GM19238 (cell line): ENCODE measurements around the gene PRUNE2.
"Not testable (repeated sequence)": the region's sequence is repeated elsewhere in the genome, so short reads cannot be mapped to it uniquely, and the experiment has no call there.

ENCODE experiments used
- DNase-seq: peaks from one replicate; pipeline ENCODE4 v3.0.0; 2011; ENCODE audit warnings: low spot score; ENCODE audit not compliant: insufficient read length

The PRUNE2 gene

GRCh38 chr9:76798527-76798926, 107.4 kb downstream of the PRUNE2 start:
- DNase-seq = no peak

- DNase-seq = no peak
Observed at GRCh38 chr9:76796296-76796695, 109.6 kb downstream of the PRUNE2 start.

- DNase-seq = no peak
Observed at GRCh38 chr9:76793784-76794431, 112.0 kb downstream of the PRUNE2 start.

- no peak for DNase-seq
Observed at GRCh38 chr9:76789840-76790239, 116.1 kb downstream of the PRUNE2 start.

GRCh38 chr9:76787677-76788076, 118.2 kb downstream of the PRUNE2 start:
- no peak for DNase-seq

- DNase-seq = no peak
Observed at GRCh38 chr9:76785501-76785900, 120.4 kb downstream of the PRUNE2 start.

- DNase-seq = no peak
Observed at GRCh38 chr9:76784881-76785280, 121.0 kb downstream of the PRUNE2 start.

- no peak for DNase-seq
Observed at GRCh38 chr9:76772686-76773445, 133.0 kb downstream of the PRUNE2 start.

- no peak for DNase-seq
Observed at GRCh38 chr9:76766126-76766525, 139.8 kb downstream of the PRUNE2 start.

GRCh38 chr9:76764138-76764537, 141.8 kb downstream of the PRUNE2 start, which contains the start of gene PCA3:
TSS of gene PCA3 (plus strand) at chr9:76764438.
- no peak for DNase-seq

- DNase-seq = no peak
Observed at GRCh38 chr9:76761448-76761847, 144.5 kb downstream of the PRUNE2 start.

- DNase-seq = no peak
Observed at GRCh38 chr9:76759732-76760131, 146.2 kb downstream of the PRUNE2 start.

GRCh38 chr9:76758476-76758875, 147.4 kb downstream of the PRUNE2 start:
- DNase-seq = no peak

- no peak for DNase-seq
Observed at GRCh38 chr9:76756941-76757673, 148.8 kb downstream of the PRUNE2 start.

GRCh38 chr9:76756268-76756640, 149.7 kb downstream of the PRUNE2 start:
- DNase-seq = no peak

GRCh38 chr9:76751001-76751400, 154.9 kb downstream of the PRUNE2 start:
- no peak for DNase-seq

GRCh38 chr9:76744336-76744735, 161.6 kb downstream of the PRUNE2 start:
- no peak for DNase-seq

GRCh38 chr9:76743931-76744330, 162.0 kb downstream of the PRUNE2 start:
- no peak for DNase-seq

GRCh38 chr9:76742890-76743289, 163.0 kb downstream of the PRUNE2 start:
- not testable (repeated sequence) for DNase-seq

- no peak for DNase-seq
Observed at GRCh38 chr9:76741524-76741923, 164.4 kb downstream of the PRUNE2 start.

- DNase-seq = no peak
Observed at GRCh38 chr9:76738402-76738801, 167.5 kb downstream of the PRUNE2 start.

GRCh38 chr9:76737154-76737902, 168.6 kb downstream of the PRUNE2 start:
- no peak for DNase-seq
